ENCODE data around the gene KRTAP6-2.

DNA sequence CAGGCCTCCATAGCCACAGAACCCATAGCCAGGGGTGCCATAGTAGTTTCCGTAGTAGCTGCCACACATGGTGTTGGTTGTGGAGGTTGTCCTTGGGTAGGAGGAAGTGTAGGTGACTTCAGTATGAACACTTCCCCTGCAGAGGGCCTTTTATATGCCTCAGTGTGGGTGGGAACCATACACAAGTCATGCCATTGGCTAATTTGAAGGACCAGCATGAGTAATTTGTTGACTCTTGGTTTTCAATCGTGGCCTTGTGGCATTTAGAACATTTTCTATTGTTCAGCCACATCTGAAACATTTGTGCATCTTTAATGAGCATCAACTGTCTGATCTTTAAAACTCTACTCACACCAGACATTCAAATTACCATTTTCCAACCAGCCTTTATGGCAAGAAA, 15.1 kb upstream of the KRTAP6-2 start, which contains the start of gene KRTAP6-1:
- no peak for TF ChIP-seq EZH2phosphoT487 (IDR thresholded peaks at IDR 0.05; ENCODE audit: insufficient read depth, low read depth)
- TF ChIP-seq EZH2 (IDR thresholded peaks at IDR 0.05; ENCODE audit: insufficient read depth, poor library complexity, severe bottlenecking), result no peak
